22Rv1 (cell line): ENCODE measurements around the gene PRKCE.

ENCODE experiments used
- CTCF ChIP-seq: fragments of 450-650 bp; IDR thresholded peaks from 2 replicates; pipeline ENCODE4 v1.5.1; 2017; ENCODE audit warnings: mild to moderate bottlenecking
- ZFX ChIP-seq: fragments of 450-650 bp; IDR thresholded peaks from 2 replicates; pipeline ENCODE4 v1.6.1; 2017; ENCODE audit warnings: antibody characterized with exemption, borderline replicate concordance

- TF ChIP-seq CTCF (no peak), ZFX (no peak)
Measured at GRCh38 chr2:46117379-46117778, 465.9 kb downstream of the PRKCE start.
